Keratinocyte (primary cell): ENCODE results near the gene TPRA1. TPM values are rescaled to one million over a fixed set of nuclear protein-coding genes. Genes with fewer than 3 reads are reported as not detected.
A peak's percentile ranks its signal among the peaks of the same experiment; 100 is the strongest.

Experiments used
- DNase-seq: peaks from one replicate; pipeline ENCODE4 v3.0.0-alpha.2; 2011; ENCODE audit warnings: low read depth, missing footprints, low spot score
- FAIRE-seq: peaks from 2 replicates; lab custom pipeline; 2011; peaks lifted over from hg19 to GRCh38; lab: Jason Lieb, UNC
- H2AFZ ChIP-seq: 2 replicates; pipeline ENCODE4 v1.6.0; 2012; ENCODE audit warnings: low read length, control low read depth, inconsistent platforms; ENCODE audit not compliant: control insufficient read depth
- H3K27ac ChIP-seq: 2 replicates; pipeline ENCODE4 v1.5.1; 2011; ENCODE audit warnings: low read length; ENCODE audit not compliant: control insufficient read depth, insufficient read depth
- H3K27me3 ChIP-seq: 3 replicates; pipeline ENCODE4 v1.6.0; 2011; ENCODE audit warnings: low read length; ENCODE audit not compliant: control insufficient read depth, insufficient read depth; ENCODE audit errors: extremely low read depth
- H3K36me3 ChIP-seq, 2 experiments: 2 replicates in 1 of 2; 3 replicates in 1 of 2; pipeline ENCODE4 v1.5.1; 2011; ENCODE audit warnings: low read length in 2 of 2, mild to moderate bottlenecking in 1 of 2; ENCODE audit not compliant: control insufficient read depth in 2 of 2, insufficient read depth in 2 of 2; ENCODE audit errors: extremely low read depth in 1 of 2
- H3K4me1 ChIP-seq: 3 replicates; pipeline ENCODE4 v1.5.1; 2011; ENCODE audit warnings: low read length; ENCODE audit not compliant: control insufficient read depth, insufficient read depth; ENCODE audit errors: extremely low read depth
- H3K4me2 ChIP-seq: 3 replicates; pipeline ENCODE4 v1.6.0; 2011; ENCODE audit warnings: low read depth, low read length; ENCODE audit not compliant: control insufficient read depth, insufficient read depth; ENCODE audit errors: extremely low read depth
- H3K4me3 ChIP-seq, 3 experiments: fragments of 200-600 bp in 1 of 3; sonication (generic) in 1 of 3; 2 replicates in 2 of 3; 3 replicates in 1 of 3; pipeline ENCODE4 v1.5.1; 2011 to 2016; ENCODE audit warnings: low read length in 3 of 3, mild to moderate bottlenecking in 3 of 3, control low read depth in 2 of 3, inconsistent platforms in 1 of 3, low read depth in 1 of 3, mixed read lengths in 1 of 3, mixed run types in 1 of 3, moderate library complexity in 1 of 3; ENCODE audit not compliant: control insufficient read depth in 2 of 3, insufficient read depth in 2 of 3; ENCODE audit errors: extremely low read depth in 1 of 3
- H3K79me2 ChIP-seq: 2 replicates; pipeline ENCODE4 v1.6.0; 2012; ENCODE audit warnings: low read length; ENCODE audit not compliant: control insufficient read depth, insufficient read depth
- H3K9ac ChIP-seq: 3 replicates; pipeline ENCODE4 v1.6.0; 2011; ENCODE audit warnings: low read length; ENCODE audit not compliant: control insufficient read depth, insufficient read depth; ENCODE audit errors: extremely low read depth
- H3K9me1 ChIP-seq: 3 replicates; pipeline ENCODE4 v1.6.0; 2011; ENCODE audit warnings: low read length; ENCODE audit not compliant: control insufficient read depth, insufficient read depth; ENCODE audit errors: extremely low read depth
- H3K9me3 ChIP-seq: 2 replicates; pipeline ENCODE4 v1.5.1; 2012; ENCODE audit warnings: low read depth, low read length; ENCODE audit not compliant: control insufficient read depth
- H4K20me1 ChIP-seq: 3 replicates; pipeline ENCODE4 v1.6.0; 2011; ENCODE audit warnings: low read length; ENCODE audit not compliant: control insufficient read depth, insufficient read depth; ENCODE audit errors: extremely low read depth
- CTCF ChIP-seq, 3 experiments: IDR thresholded peaks in 1 of 3; conservative IDR thresholded peaks in 1 of 3; optimal IDR thresholded peaks in 1 of 3; 2 replicates in 2 of 3; 3 replicates in 1 of 3; pipeline versions ENCODE3 to v1.5.1; 2011; ENCODE audit warnings: low read length in 3 of 3, mild to moderate bottlenecking in 3 of 3, moderate library complexity in 2 of 3, control low read depth in 1 of 3, inconsistent platforms in 1 of 3; ENCODE audit not compliant: insufficient read depth in 2 of 3; ENCODE audit errors: extremely low read depth in 1 of 3
- EZH2 ChIP-seq: IDR thresholded peaks from one replicate; pipeline ENCODE4 v1.6.1; 2012; ENCODE audit warnings: inconsistent platforms, mild to moderate bottlenecking, low read length, moderate library complexity
- dilution Hi-C: fragments of 300-500 bp; cut with MboI; formaldehyde crosslinking; loops from one replicate; pipeline ENCODE4 v1.7.0; 2020; ENCODE audit warnings: low sequenced_read_pairs; ENCODE audit not compliant: extremely low pct_ligation_motif_present
- polyA plus RNA-seq, 5 experiments: library from polyadenylated mRNA; depleted of rRNA in 3 of 5; stranded (reverse) in 3 of 5; stranded (forward) in 1 of 5; unstranded in 1 of 5; fragments of >200 nt; gene quantifications; 1 replicate in 1 of 5; 2 replicates in 3 of 5; 3 replicates in 1 of 5; pipeline versions ENCODE4 v1.2.1 to v1.2.3, GENCODE V29; 2011 to 2012; ENCODE audit warnings: missing spikeins in 2 of 5, low read depth in 1 of 5, low replicate concordance in 1 of 5

Gene TPRA1
- polyA plus RNA-seq, 1 donor (not counting 4 experiments of a cell fraction or from before 2014, with no cell fraction given), result 22.2 TPM

DNA sequence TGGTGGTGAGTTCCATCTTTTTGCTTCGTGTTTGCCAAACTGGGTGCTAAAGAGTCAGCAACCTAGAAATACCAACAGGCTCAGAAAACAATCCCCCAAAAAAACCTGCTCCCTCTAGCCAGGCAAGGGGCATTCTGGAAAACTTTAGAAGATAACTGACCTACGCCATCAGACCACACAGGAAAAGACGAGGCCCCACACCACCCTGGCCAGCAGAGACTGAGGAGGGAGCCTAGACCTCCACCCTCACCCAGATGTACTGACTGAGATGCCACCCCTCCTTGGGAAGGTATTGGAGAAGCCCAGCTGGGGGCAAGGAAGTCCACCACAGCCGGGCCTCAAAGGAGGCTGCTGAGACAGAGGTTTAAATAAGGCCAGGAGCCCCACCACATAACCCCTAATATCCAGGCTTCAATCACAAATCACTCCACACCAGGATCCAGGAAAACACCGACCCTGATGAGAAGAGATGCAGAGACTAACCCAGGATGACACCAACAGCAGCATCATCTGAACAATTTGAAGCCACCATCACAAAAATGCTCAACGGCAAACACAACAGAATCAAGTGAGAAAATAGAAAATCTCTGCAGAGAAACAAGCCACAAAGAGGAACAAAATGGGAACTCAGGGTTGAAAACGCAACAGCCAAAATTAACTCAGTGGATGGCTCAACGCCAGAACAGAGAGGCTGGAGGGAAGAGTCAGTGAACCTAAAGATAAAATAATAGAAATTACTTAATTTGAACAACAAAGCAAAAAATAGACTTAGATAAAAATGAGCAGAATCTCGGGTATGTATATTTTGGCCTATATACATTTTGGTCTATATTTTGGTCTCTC lies 61.0 kb downstream of the TPRA1 start:
- DNase-seq, result no peak
- H3K9me3 ChIP-seq, result no peaks in the 10 kb centered on the region
- no peak for FAIRE-seq
- H3K36me3 ChIP-seq, result no peaks in the 10 kb centered on the region
- no peak overlapping the region for H3K4me2 ChIP-seq
- no peaks in the 10 kb centered on the region for H3K9me1 ChIP-seq
- no peak overlapping the region for H2AFZ ChIP-seq
- no peaks in the 10 kb centered on the region for H3K4me1 ChIP-seq
- no peak overlapping the region for H3K4me3 ChIP-seq
- H3K27me3 ChIP-seq, result peaks cover 3% of the 10 kb centered on the region
- no peaks in the 10 kb centered on the region for H3K79me2 ChIP-seq
- dilution Hi-C loops, result no loop called here
- TF ChIP-seq CTCF (optimal IDR thresholded peaks at IDR 0.05 in 1 of 3, IDR thresholded peaks at IDR 0.05 in 1 of 3, conservative IDR thresholded peaks at IDR 0.05 in 1 of 3; ENCODE audit: extremely low read depth in 1 of 3, insufficient read depth in 2 of 3, low read length in 3 of 3) (no peak), EZH2 (no peak)
- H4K20me1 ChIP-seq, result no peaks in the 10 kb centered on the region
- no peak overlapping the region for H3K27ac ChIP-seq
- no peak overlapping the region for H3K9ac ChIP-seq

DNA sequence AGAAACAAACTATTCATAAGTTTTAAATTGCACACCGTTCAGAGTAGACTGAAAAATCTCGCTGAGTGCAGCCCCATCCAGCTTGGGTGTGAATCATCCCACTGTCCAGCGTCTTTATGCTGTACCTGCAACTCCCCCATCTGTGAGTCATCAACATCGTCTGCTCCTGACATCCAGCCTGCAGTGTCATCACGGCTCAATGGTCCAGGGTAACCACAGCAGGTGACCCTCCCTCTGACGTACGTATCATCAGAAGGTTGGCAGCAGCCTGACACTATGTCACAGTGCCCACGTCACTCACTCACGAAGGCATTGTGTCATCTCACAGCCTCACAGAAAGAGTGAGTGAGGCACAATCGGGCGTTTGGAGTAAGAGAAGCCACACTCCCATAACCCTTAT lies 65.2 kb downstream of the TPRA1 start:
- Histone ChIP-seq H3K36me3 (no peaks in the 10 kb centered on the region), H3K4me1 (no peaks in the 10 kb centered on the region), H3K9me1 (no peaks in the 10 kb centered on the region), H4K20me1 (no peaks in the 10 kb centered on the region), H3K9me3 (peaks cover 2% of the 10 kb centered on the region), H3K27ac (no peak overlapping the region), H3K79me2 (no peaks in the 10 kb centered on the region), H3K27me3 (peaks cover 8% of the 10 kb centered on the region), H3K9ac (no peak overlapping the region), H3K4me2 (no peak overlapping the region), H3K4me3 (no peak overlapping the region), H2AFZ (no peak overlapping the region)
- FAIRE-seq (peak; percentile 58), DNase-seq (peak; percentile 42)
- no peak for TF ChIP-seq CTCF (optimal IDR thresholded peaks at IDR 0.05 in 1 of 3, IDR thresholded peaks at IDR 0.05 in 1 of 3, conservative IDR thresholded peaks at IDR 0.05 in 1 of 3; ENCODE audit: extremely low read depth in 1 of 3, insufficient read depth in 2 of 3, low read length in 3 of 3)
- no peak for TF ChIP-seq EZH2
- dilution Hi-C loops, result no loop called here
